Panc1 (cell line): ENCODE measurements around the gene PRC1. TPM values are rescaled to one million over a fixed set of nuclear protein-coding genes. Genes with fewer than 3 reads are reported as not detected.

Experiments used
- ATAC-seq: fragments of 200-7000 bp; cut with Tn5 transposase; 2 replicates; pipeline ENCODE4 v1.9.1; 2020; ENCODE audit warnings: mild to moderate bottlenecking, moderate library complexity
- BruUV-seq: library from RNA; stranded (reverse); fragments of 400-500 nt; replicated peaks from 2 replicates; lab custom pipeline; 2021; lab: Mats Ljungman, UMichigan
- CTCF ChIA-PET: fragments of 300-600 bp; sonication (Branson Sonifier 250); formaldehyde crosslinking; loops from one replicate; lab custom pipeline; 2022; ENCODE audit warnings: antibody characterized with exemption; lab: Charles Lee
- POLR2A ChIA-PET: fragments of 300-600 bp; sonication (Branson Sonifier 250); formaldehyde crosslinking; loops from one replicate; lab custom pipeline; 2022; ENCODE audit warnings: antibody characterized with exemption; lab: Charles Lee
- DNase-seq: peaks from one replicate; pipeline ENCODE4 v3.0.0-alpha.2; 2010; ENCODE audit warnings: low read depth, low spot score
- H3K27ac ChIP-seq: 2 replicates; pipeline ENCODE4 v1.5.1; 2011; ENCODE audit warnings: mild to moderate bottlenecking, low read length, inconsistent platforms
- H3K27me3 ChIP-seq: fragments of 200-500 bp; sonication (Bioruptor generic); 2 replicates; pipeline ENCODE4 v1.6.0; 2014; ENCODE audit warnings: low read length, inconsistent platforms; ENCODE audit not compliant: control insufficient read depth, insufficient read depth
- H3K36me3 ChIP-seq: fragments of 200-500 bp; sonication (Bioruptor generic); 2 replicates; pipeline ENCODE4 v1.5.1; 2014; ENCODE audit warnings: inconsistent platforms, mild to moderate bottlenecking, low read length, moderate library complexity; ENCODE audit not compliant: control insufficient read depth, insufficient read depth
- H3K4me1 ChIP-seq: 2 replicates; pipeline ENCODE4 v1.5.1; 2011; ENCODE audit warnings: inconsistent platforms, mild to moderate bottlenecking, low read length, moderate library complexity; ENCODE audit not compliant: control insufficient read depth, insufficient read depth
- H3K4me3 ChIP-seq, 2 experiments: 2 replicates each; pipeline ENCODE4 v1.5.1; 2011 to 2012; ENCODE audit warnings: low read depth in 2 of 2, low read length in 2 of 2, mild to moderate bottlenecking in 2 of 2, inconsistent platforms in 1 of 2, moderate library complexity in 1 of 2
- H3K9me3 ChIP-seq: fragments of 200-500 bp; sonication (Bioruptor generic); 2 replicates; pipeline ENCODE4 v1.5.1; 2014; ENCODE audit warnings: low read depth, mild to moderate bottlenecking, inconsistent platforms, low read length, moderate library complexity; ENCODE audit not compliant: control insufficient read depth, insufficient read depth
- CTCF ChIP-seq: fragments of 450-650 bp; IDR thresholded peaks from 2 replicates; pipeline ENCODE4 v1.5.1; 2017; ENCODE audit warnings: mild to moderate bottlenecking
- POLR2AphosphoS5 ChIP-seq: IDR thresholded peaks from 2 replicates; pipeline ENCODE4 v1.6.1; 2012; ENCODE audit warnings: mild to moderate bottlenecking, low read depth, low read length, moderate library complexity
- REST ChIP-seq, 2 experiments: IDR thresholded peaks; 2 replicates each; pipeline ENCODE4 v1.6.1; 2011 to 2012; ENCODE audit warnings: low read depth in 2 of 2, control low read depth in 1 of 2, low read length in 1 of 2, mild to moderate bottlenecking in 1 of 2, moderate library complexity in 1 of 2; ENCODE audit not compliant: insufficient read depth in 1 of 2
- SIN3A ChIP-seq: IDR thresholded peaks from 2 replicates; pipeline ENCODE4 v1.6.1; 2012; ENCODE audit warnings: low read depth, mild to moderate bottlenecking, low read length, moderate library complexity, borderline replicate concordance; ENCODE audit not compliant: insufficient read depth
- TCF7L2 ChIP-seq: IDR thresholded peaks from 2 replicates; pipeline ENCODE4 v1.6.1; 2011; ENCODE audit warnings: mild to moderate bottlenecking, low read depth, low read length, inconsistent platforms
- in situ Hi-C: cut with HindIII; loops from 2 replicates; pipeline ENCODE4 v1.10.0; 2016; ENCODE audit warnings: low sequenced_read_pairs, low pct_unique_long_range_greater_than_20kb
- intact Hi-C: fragments of 100-400 bp; cut with micrococcal nuclease; formaldehyde crosslinking; loops from one replicate; pipeline ENCODE4 v1.10.0; 2022; ENCODE audit not compliant: unreplicated experiment
- total RNA-seq: library from RNA; stranded (reverse); gene quantifications from one replicate; pipeline ENCODE4 v1.2.1, GENCODE V29; 2021; ENCODE audit not compliant: unreplicated experiment

Gene PRC1
- total RNA-seq, 1 experiment from 2014 or later: 228 TPM

GRCh38 chr15:90939756-90940155 lies 54.6 kb downstream of the PRC1 start:
- no peak for ATAC-seq
- no peak for TF ChIP-seq REST (IDR thresholded peaks at IDR 0.05; ENCODE audit: insufficient read depth in 1 of 2, low read depth in 2 of 2, low read length in 1 of 2)
- Histone ChIP-seq H3K9me3 (no peaks in the 10 kb centered on the region), H3K4me3 (no peak overlapping the region), H3K36me3 (peaks cover 2% of the 10 kb centered on the region; the same call in 1 of the 2 replicates), H3K27me3 (no peaks in the 10 kb centered on the region), H3K4me1 (peaks cover 7% of the 10 kb centered on the region), H3K27ac (no peak overlapping the region)
- CTCF ChIA-PET: interaction anchor here (1.2 kb wide), 1 partner anchor 8 kb away, joined by 3 read pairs; the partner anchor contains the start of gene HDDC3
- intact Hi-C loops (no loop called here), in situ Hi-C loops (no loop called here)
- no TSS peak for BruUV-seq
- DNase-seq: no peak
- POLR2A ChIA-PET: interaction anchor here (0.6 kb wide), 1 partner anchor 8 kb away, joined by 3 read pairs; no protein-coding TSS in a partner anchor

- DNase-seq: no peak
- POLR2A ChIA-PET: interaction anchor here (0.7 kb wide), 1 partner anchor 1843 kb away, joined by 7 read pairs; no protein-coding TSS in a partner anchor
- TSS peak; percentile 43 for BruUV-seq
- CTCF ChIA-PET: no interaction called here
- intact Hi-C loops: no loop called here
- TF ChIP-seq REST (IDR thresholded peaks at IDR 0.05; ENCODE audit: insufficient read depth in 1 of 2, low read depth in 2 of 2, low read length in 1 of 2): no peak
- TF ChIP-seq CTCF: no peak
- TF ChIP-seq SIN3A: no peak
- TF ChIP-seq POLR2AphosphoS5: no peak
- no peak for TF ChIP-seq TCF7L2
- Histone ChIP-seq H3K27ac (no peak overlapping the region), H3K36me3 (peaks cover 2% of the 10 kb centered on the region; the same call in 1 of the 2 replicates), H3K4me1 (peaks cover 14% of the 10 kb centered on the region), H3K4me3 (no peak overlapping the region), H3K27me3 (no peaks in the 10 kb centered on the region), H3K9me3 (no peaks in the 10 kb centered on the region)
- in situ Hi-C loops: no loop called here
- no peak for ATAC-seq
These were observed 56.1 kb downstream of the PRC1 start for GRCh38 chr15:90938261-90938660.
